Breast epithelium (tissue), 3 donors: ENCODE data around the gene DDR1.

Experiments used
- CTCF ChIP-seq, 3 donors: fragments of 450-650 bp; IDR thresholded peaks; one replicate each; pipeline ENCODE4 v1.5.1; 2016 to 2017; ENCODE audit warnings: antibody characterized with exemption in 3 of 3, mild to moderate bottlenecking in 3 of 3, moderate library complexity in 3 of 3
- POLR2A ChIP-seq: fragments of 450-650 bp; IDR thresholded peaks from one replicate; pipeline ENCODE4 v1.6.1; 2016; ENCODE audit warnings: antibody characterized with exemption, mild to moderate bottlenecking, moderate library complexity

GRCh38 chr6:30902709-30903108, 18.4 kb downstream of the DDR1 start:
- TF ChIP-seq CTCF (IDR thresholded peaks at IDR 0.05) (no peak), POLR2A (no peak)
